ENCODE results near the gene BCAR3. TPM values are rescaled to one million over a fixed set of nuclear protein-coding genes. Genes with fewer than 3 reads are reported as not detected.

BCAR3 gene
- total and polyA plus RNA-seq, 4 donors = 12.2 to 33.3 (median 18.2) TPM

DNA sequence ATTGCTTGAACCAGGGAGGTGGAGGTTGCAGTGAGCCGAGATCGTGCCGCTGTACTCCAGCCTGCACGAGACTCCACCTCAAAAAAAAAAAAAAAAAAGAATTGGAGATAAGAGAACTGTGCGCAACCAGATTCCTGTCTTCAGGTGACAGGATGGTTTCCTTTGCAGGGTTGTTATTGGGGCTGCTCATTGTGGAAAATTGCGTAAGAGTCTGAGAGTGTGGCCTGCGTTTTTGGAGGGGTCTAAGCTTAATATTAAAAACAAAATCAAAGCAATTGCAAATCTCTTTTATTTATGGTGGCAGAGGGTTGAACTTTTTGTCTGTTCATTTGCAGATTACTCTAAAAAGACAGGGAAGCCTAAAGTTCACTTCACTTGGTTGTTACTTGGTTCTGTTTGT lies 36.0 kb upstream of the BCAR3 start:
- 88 to 92% methylated on average over 7 of the region's 7 CpGs for WGBS, 2 donors
- no peak overlapping the region for H3K9ac ChIP-seq (ENCODE audit: insufficient read depth in 1 of 2, low read length in 2 of 2)
- peaks cover 0 to 3% (median 0%) of the 10 kb centered on the region in 4 donors for H3K9me3 ChIP-seq (ENCODE audit: control insufficient read depth in 4 of 4, insufficient read depth in 3 of 4, low read length in 3 of 4)
- H3K4me1 ChIP-seq (ENCODE audit: control insufficient read depth in 5 of 5, insufficient read depth in 5 of 5, low read length in 5 of 5) = peaks cover 0 to 21% (median 8%) of the 10 kb centered on the region in 5 donors
- TF ChIP-seq, protein P1, sequence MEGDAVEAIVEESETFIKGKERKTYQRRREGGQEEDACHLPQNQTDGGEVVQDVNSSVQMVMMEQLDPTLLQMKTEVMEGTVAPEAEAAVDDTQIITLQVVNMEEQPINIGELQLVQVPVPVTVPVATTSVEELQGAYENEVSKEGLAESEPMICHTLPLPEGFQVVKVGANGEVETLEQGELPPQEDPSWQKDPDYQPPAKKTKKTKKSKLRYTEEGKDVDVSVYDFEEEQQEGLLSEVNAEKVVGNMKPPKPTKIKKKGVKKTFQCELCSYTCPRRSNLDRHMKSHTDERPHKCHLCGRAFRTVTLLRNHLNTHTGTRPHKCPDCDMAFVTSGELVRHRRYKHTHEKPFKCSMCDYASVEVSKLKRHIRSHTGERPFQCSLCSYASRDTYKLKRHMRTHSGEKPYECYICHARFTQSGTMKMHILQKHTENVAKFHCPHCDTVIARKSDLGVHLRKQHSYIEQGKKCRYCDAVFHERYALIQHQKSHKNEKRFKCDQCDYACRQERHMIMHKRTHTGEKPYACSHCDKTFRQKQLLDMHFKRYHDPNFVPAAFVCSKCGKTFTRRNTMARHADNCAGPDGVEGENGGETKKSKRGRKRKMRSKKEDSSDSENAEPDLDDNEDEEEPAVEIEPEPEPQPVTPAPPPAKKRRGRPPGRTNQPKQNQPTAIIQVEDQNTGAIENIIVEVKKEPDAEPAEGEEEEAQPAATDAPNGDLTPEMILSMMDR (IDR thresholded peaks at IDR 0.05; ENCODE audit: control extremely low read depth, extremely low read depth) = no peak
- H3K36me3 ChIP-seq (ENCODE audit: control insufficient read depth in 4 of 4, insufficient read depth in 4 of 4, low read length in 4 of 4) = no peaks in the 10 kb centered on the region
- DNase-seq (no peak), ATAC-seq (ENCODE audit: insufficient read depth, low FRiP score) (no peak)
- H3K4me3 ChIP-seq = no peak overlapping the region
- no peaks in the 10 kb centered on the region for H3K27me3 ChIP-seq (ENCODE audit: control insufficient read depth in 3 of 3, insufficient read depth in 3 of 3, low read length in 2 of 3)
- H3K27ac ChIP-seq (ENCODE audit: low read depth in 1 of 2, low read length in 1 of 2) = no peak overlapping the region

DNA sequence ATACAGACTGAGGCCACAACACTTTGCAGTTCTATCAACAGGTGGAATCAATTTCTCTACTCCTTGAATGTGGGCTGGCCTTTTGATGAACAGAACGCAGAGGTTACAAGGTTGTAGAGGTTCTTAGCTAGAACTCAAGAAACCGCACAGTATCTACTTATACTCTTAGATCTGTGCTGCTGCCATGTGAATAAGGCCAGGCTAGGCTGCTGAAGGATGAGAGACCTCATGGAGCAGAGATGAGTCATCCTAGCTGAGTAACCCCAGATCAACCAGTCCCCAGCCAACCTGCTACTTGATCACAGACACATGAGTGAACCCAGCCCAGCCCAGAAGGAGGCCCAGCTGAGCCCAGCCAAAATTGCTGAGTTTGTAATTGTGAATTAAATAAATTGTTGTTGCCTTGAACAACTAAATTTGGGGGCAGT lies 35.3 kb upstream of the BCAR3 start:
- no peaks in the 10 kb centered on the region for H3K27me3 ChIP-seq (ENCODE audit: control insufficient read depth in 3 of 3, insufficient read depth in 3 of 3, low read length in 2 of 3)
- peaks cover 0 to 15% (median 4%) of the 10 kb centered on the region in 5 donors for H3K4me1 ChIP-seq (ENCODE audit: control insufficient read depth in 5 of 5, insufficient read depth in 5 of 5, low read length in 5 of 5)
- TF ChIP-seq, protein P1 (IDR thresholded peaks at IDR 0.05; ENCODE audit: control extremely low read depth, extremely low read depth) = no peak
- peaks cover 0 to 3% (median 0%) of the 10 kb centered on the region in 4 donors for H3K9me3 ChIP-seq (ENCODE audit: control insufficient read depth in 4 of 4, insufficient read depth in 3 of 4, low read length in 3 of 4)
- WGBS, 2 donors = 97 to 98% methylated on average over 2 of the region's 2 CpGs
- ATAC-seq (ENCODE audit: insufficient read depth, low FRiP score) (no peak), DNase-seq (no peak)
- H3K4me3 ChIP-seq = no peak overlapping the region
- no peak overlapping the region for H3K27ac ChIP-seq (ENCODE audit: low read depth in 1 of 2, low read length in 1 of 2)
- no peaks in the 10 kb centered on the region for H3K36me3 ChIP-seq (ENCODE audit: control insufficient read depth in 4 of 4, insufficient read depth in 4 of 4, low read length in 4 of 4)
- no peak overlapping the region for H3K9ac ChIP-seq (ENCODE audit: insufficient read depth in 1 of 2, low read length in 2 of 2)

DNA sequence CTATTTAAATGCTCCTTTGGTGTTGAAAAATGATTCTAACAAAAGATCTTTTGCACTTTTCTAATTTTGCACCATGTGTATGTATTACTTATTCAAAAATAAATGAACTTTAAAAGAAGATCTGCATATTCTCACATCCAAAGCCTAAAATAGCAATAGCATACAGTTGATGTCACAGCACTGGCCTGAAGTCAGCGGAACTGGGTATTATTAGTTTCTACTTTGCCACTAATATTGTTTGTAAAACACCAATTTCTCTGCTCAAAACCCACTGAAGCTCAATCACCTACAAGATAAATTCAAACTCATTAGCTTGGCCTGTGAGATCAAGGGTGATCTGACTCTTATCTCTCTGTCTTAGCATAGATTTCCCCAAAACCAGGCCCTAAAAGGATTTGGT lies 34.5 kb upstream of the BCAR3 start:
- ATAC-seq (ENCODE audit: insufficient read depth, low FRiP score) = no peak
- no peaks in the 10 kb centered on the region for H3K27me3 ChIP-seq (ENCODE audit: control insufficient read depth in 3 of 3, insufficient read depth in 3 of 3, low read length in 2 of 3)
- H3K36me3 ChIP-seq (ENCODE audit: control insufficient read depth in 4 of 4, insufficient read depth in 4 of 4, low read length in 4 of 4) = no peaks in the 10 kb centered on the region
- H3K4me1 ChIP-seq (ENCODE audit: control insufficient read depth in 5 of 5, insufficient read depth in 5 of 5, low read length in 5 of 5) = peaks cover 0 to 13% (median 0%) of the 10 kb centered on the region in 5 donors
- TF ChIP-seq, protein P1 (IDR thresholded peaks at IDR 0.05; ENCODE audit: control extremely low read depth, extremely low read depth) = no peak
- H3K9ac ChIP-seq (ENCODE audit: insufficient read depth in 1 of 2, low read length in 2 of 2) = no peak overlapping the region
- H3K9me3 ChIP-seq (ENCODE audit: control insufficient read depth in 4 of 4, insufficient read depth in 3 of 4, low read length in 3 of 4) = peaks cover 0 to 3% (median 0%) of the 10 kb centered on the region in 4 donors
- no peak overlapping the region for H3K27ac ChIP-seq (ENCODE audit: low read depth in 1 of 2, low read length in 1 of 2)
- 97 to 100% methylated on average over 1 of the region's 1 CpG for WGBS, 2 donors
- no peak overlapping the region for H3K4me3 ChIP-seq
- no peak for DNase-seq
